Erythroblast (primary cell): ENCODE data around the gene TIGD2.

Experiments
- GATA1 ChIP-seq: IDR thresholded peaks from 2 replicates; pipeline ENCODE4 v1.6.1; 2011; ENCODE audit warnings: low read depth, mild to moderate bottlenecking, control low read depth, low read length, moderate library complexity
- POLR2A ChIP-seq: IDR thresholded peaks from 2 replicates; pipeline ENCODE4 v1.6.1; 2011; ENCODE audit warnings: mild to moderate bottlenecking, low read length

DNA sequence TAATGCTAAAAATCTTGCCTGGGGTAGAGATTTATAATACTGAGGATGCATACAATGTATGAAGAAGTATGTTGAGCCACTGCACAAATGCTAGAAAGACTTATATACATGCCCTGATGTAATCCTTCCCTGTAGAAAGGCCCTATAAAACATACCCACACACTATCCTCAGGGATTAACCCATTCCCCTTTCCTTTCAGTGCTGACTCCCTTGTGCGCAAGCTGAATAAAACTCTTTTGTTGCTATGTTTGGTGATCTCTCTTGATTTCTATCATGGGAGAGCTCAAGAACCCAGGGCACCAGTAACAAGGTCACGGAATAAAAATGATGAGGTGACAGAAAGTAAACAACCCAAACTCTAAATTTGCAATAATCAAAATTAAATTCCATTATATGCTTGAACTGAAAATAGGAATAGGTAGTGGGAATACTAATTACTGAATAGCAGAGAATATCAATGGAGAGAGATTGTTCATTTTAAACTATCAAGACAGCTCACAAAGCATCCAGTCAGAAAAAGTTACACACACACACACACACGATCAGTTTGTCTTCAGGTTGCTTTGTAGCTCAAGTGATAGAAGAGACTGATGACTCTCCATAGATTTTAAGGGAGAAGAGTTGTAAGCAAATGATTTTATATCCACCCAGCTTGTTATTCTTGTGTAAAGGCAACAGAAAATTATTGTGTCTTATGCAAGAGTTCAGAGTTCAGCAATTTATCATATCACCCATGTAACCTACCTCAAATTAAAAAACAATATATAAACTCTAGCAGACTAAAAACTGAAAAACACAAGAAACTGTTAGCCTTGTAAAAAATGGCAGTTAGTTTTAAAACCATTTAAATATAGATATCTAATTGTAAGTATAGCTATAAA lies 14.8 kb downstream of the TIGD2 start:
- TF ChIP-seq POLR2A = no peak
- no peak for TF ChIP-seq GATA1
